Fibroblast of skin of left biceps (primary cell): ENCODE measurements around the gene PDLIM5.
"Not testable (repeated sequence)": the region's sequence is repeated elsewhere in the genome, so short reads cannot be mapped to it uniquely, and the experiment has no call there.

Experiments used
- DNase-seq, 2 experiments: peaks; one replicate each; pipeline ENCODE4 v3.0.0-alpha.2; 2013; ENCODE audit warnings: low read depth in 2 of 2

PDLIM5 gene

DNA sequence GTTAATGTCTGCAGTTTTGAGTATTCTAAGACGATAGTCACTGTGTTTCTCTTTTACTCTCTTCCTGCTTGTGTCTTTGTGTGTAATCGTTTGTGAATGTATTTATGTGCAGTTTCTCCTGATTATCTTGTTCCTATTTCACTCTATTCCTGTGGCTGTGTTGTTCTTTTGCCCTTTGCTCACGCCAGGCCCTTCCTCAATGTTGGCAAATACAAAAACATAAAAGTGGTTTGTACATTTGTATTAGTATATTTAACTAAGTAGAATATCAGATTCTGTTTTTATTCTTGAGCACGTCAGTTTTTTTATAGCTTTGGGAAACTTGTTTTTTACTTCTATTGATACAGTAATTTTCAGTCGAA lies 198.4 kb downstream of the PDLIM5 start:
- no peak for DNase-seq

DNA sequence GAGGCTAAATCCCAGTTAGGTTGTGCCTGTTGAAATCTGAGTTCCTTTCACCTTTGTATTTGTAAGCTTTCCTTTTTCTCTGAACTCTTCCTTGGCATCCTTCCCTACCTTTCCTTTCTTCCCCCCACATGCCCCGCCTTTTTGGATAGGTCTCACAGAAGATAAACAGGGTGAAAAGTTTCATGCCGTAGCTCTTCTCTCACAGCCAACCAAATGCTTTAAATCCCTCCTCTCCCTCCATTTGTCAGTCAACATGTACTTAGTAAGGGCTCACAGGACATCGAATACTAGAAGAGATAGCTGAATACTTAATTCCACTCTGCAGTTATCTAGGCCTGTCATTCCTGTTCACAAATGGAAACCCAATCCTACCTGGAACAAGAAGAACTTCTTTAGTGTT lies 198.9 kb downstream of the PDLIM5 start:
- DNase-seq = no peak

DNA sequence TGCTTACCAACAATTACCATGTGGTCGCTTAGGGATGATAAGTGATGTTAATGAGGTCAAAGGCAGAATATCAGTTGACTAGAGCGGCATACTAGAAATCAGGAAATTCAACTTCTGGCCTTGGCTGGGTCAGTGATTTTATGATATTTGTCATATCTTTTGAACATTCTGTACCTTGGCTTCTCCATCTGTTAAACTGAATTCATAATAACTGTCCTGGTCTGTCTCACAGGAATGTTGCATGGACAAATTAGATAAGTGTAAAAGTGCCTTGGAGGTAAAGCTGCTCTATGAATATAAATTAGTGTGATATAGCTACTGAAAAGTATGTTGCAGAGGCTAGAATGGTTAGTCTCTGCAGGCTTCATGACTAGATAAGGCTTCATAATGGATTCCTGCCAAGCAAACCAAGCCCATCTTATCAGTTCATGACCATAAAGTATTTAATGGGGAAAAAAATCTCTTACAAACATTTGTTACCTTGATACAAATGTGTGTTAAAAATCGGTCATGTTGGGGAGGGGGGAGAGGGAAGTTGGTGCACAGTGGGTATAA lies 201.4 kb downstream of the PDLIM5 start:
- no peak for DNase-seq

DNA sequence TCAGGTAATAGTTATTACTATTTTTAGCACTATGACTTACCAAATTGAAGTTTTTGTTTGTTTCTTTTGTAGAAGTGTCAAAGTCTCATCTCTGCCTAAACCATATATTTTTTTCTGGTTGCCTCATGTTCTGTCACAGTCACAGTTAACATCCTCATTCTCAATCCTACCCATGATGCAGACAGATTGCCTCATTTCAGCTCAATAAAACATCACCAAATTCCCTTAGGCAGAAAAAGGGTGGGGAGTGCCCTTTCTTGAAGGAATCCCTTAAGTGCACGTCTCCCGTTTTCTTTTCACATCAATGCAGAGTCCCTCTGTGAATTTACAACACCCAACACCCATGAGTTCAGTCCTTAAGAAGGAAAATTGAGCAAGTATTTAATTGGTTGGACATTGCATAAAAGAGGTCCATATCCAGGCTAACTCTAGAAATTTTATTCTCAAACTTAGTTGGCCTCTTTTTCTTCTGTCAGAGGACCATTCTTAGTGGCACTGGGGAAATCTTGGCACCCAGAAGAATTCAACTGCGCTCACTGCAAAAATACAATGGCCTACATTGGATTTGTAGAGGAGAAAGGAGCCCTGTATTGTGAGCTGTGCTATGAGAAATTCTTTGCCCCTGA lies 202.4 kb downstream of the PDLIM5 start:
- no peak for DNase-seq

DNA sequence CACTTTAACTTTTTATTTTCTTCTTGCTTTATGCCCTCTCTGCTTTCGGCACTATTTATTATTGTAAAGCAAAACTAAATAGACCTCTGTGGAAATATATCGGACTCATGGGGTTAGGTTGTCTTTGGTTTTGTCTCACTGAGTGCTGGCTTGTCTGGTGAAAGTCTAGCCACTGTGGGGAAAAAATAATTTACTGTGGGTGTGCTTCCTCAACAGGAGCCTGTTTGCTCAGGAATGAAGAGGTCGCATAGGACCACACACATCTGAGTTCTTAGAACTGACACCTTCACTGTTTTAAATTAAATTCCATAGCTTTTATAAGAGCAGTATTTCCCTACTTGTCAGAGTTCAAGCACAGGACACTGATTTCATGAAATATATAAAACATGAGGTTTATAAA lies 203.0 kb downstream of the PDLIM5 start:
- DNase-seq = no peak

DNA sequence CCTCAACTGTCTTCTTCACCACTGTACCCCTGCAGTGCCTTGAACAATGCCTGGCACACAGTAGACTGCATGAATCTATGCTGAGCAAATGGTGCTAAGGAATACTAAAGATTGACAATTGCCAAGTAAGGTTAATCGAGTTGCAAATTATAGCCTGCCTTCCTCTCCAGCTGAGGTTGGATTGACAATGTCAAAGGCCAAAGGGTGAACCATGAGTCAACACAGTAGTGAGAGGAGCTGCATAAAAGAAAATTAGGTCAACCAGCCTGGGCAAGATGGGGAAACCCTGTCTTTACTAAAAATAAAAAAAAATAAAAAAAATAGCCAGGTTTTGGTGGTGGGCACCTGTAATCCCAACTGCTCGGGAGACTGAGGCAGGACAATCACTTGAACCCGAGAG lies 208.9 kb downstream of the PDLIM5 start:
- DNase-seq = no peak

DNA sequence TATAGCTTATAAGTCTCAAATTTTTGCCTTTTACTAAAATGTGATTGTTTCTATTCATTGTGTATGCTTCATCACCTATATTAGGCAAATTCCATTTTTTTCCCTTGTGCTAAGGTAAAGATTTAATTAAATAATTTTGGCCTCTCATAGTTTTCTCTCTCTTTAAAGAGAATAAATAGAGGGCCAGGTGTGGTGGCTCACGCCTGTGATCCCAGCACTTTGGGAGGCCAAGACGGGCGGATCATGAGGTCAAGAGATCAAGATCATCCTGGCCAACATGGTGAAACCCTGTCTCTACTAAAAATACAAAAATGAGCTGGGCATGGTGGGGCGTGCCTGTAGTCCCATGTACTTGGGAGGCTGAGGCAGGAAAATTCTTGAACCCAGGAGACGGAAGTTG lies 213.3 kb downstream of the PDLIM5 start:
- not testable (repeated sequence) for DNase-seq

DNA sequence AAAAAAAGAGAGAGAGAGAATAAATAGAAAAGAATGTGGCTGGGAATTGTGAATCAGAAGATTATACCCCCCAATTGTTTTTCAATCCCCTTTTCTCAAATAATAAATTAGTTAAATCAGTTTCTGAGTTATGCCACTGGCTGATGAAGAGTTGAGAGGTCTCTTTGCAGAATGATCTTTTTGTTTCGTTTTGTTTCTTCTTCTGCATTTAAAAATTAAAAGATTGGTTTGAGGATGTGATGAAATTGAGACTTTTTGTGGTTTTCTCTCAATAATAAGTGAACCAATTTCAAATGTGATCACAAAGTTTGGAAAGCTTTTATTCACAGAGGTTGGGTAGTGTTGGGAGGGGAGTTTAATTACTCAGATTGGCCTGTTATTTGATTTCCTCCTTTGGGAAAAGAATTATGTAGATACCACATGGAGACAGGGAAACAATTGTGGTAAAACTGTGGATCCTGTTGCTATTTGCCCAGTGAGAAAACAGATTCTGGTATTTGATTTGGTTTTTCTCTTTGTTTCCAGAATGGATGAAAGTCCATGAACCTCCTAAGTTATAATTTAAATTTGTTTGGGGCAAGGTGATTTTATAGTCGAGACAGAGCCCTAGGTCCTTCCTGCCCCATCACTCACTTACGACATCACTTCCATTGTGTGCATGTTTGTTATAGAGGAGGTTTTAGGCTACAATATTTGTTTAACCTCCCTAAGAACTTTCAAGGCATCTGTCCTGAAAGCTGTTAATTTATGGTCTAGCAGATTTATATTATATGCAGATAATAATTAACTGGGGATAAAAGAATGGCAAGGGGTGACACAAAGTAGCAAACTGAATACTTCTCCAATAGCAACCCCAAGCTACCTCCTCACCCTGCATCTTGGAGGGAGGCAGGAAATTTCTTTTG lies 214.0 kb downstream of the PDLIM5 start:
- no peak for DNase-seq

DNA sequence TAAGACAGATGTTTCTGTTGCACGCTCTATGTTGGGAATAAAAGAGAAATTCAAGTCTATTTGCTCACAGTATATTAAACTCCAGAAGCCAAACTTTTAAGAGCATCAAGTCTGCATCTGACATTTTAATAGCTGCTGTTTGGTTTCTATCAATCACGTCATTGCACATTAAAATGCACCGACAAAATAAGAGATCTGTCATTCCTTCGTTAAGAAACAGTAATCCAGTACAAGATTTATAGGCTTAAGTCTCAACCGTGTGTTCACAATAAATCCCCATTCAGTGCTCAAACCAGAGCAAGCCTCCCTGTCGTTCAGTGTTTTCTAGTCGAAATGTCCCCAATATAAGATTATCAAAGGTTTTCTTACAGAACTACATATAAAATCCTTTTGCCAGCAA lies 217.0 kb downstream of the PDLIM5 start:
- no peak for DNase-seq

DNA sequence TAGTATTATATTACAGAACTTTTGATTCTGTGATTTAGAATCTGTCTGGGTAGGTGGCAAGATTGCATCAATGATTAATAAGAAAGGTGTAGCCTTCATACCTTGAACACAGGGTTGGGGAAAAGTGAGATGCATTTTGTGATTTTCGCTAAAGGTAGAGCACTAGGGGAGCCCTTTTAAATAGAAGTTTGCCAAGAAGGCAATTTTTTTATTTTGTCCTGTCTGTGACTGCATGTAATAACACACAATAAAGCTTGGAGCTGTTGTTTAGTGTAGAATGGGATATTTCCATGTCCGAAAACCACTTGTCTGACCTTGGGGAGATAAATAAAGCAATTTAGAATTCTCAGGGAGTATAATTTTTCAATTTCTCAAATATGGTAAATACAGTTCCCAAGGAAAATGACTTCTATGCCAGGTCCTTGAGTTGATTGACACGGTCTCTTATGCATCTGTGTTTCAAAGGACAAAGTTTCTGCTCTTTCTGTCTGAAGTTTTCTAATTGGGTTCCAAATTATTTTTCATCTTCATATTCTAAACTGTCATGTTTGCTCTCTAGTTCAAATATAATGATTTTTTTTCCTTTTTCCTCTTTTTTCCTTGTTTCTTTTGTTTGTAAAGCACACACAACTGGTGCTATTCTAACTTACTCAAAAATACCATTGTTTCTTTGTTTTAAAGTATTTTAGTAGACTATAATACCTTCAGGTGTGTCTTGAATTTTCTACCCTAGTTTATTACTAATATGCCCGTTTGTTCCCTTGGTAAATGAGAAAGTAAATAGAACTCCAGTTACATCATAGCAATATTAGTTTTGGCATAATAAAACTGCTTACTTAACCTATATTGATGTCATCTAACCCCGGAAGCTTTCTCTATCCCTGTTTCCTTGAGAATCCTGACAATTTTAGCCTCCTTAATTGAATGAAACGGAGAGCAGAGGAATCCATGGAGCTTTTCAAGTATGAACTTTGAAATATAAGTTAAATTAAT lies 218.2 kb downstream of the PDLIM5 start:
- DNase-seq = no peak

DNA sequence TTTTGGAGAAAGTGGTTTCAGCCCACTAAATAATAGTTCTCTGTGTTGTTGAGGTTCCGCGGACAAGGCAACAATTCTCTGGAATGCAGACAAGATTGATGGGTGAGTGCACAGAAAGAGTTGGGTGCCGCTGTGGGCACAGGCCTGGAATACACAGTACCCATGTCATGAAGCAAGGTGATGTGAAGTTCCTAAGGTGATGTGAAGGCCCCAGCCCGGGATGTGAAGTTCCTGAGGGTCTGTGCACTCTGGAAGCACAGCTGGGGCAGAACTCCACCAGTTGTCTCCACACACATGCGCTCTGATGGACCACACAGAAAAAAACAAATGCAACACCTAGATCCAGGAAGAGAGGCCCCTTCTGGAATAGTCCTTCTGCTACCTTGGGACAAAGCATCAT lies 219.4 kb downstream of the PDLIM5 start:
- DNase-seq = no peak

DNA sequence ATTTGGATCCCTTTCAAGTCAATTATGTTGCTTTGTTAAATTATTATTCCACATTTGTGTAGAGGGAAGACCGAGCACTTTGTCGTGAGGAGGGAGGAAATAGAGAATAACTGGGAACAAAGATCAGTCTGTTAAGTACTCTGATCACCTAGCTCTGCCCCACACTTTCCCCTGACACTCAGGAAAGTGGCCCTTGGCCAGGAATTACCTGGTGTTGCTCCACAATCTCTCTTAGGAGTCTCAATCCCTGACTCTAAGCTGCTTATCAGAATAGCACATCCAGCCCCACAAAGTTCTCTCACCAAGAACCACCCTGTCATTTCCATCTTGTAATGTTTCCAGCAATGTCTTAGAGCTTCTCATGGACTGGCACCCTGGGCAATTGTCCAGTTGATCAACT lies 222.2 kb downstream of the PDLIM5 start:
- DNase-seq = no peak

DNA sequence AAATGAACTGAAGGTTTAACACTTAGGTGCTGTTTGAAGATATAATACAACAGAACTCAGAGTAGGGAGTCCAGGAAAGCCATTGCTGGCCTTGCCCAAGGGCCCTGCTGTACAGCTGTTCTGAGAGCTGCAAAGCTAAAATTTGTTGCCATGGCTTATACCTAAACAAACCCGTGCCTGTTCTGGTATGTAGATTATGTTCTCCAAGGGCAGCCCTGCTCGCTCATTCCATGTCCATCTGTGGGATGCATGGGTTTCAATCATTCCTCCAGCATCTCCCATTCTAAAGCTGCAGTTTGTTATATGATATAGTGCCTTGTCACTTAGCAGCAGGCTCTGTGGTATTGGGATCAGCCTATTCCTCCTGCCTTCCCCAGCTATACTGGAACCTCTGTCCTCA lies 225.2 kb downstream of the PDLIM5 start:
- DNase-seq = no peak

DNA sequence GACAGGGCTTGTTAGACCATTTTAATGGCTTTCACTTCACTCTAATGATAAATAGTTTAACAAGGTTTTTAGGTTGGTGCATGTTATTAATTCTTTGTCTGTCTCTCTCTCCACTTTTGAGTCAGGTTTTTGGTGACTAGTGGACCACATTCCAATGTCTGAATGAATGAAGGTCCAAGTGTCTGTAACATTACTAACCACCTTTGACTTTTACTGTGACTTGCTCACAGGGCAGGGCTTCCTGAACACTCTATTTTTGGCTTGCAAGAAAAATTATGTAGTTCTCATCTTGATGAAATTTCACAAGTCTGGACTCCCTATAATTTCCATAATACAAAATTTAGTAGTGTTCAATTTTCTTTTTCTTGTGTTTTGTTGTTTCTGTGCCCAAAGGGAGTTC lies 227.2 kb downstream of the PDLIM5 start:
- DNase-seq = no peak

DNA sequence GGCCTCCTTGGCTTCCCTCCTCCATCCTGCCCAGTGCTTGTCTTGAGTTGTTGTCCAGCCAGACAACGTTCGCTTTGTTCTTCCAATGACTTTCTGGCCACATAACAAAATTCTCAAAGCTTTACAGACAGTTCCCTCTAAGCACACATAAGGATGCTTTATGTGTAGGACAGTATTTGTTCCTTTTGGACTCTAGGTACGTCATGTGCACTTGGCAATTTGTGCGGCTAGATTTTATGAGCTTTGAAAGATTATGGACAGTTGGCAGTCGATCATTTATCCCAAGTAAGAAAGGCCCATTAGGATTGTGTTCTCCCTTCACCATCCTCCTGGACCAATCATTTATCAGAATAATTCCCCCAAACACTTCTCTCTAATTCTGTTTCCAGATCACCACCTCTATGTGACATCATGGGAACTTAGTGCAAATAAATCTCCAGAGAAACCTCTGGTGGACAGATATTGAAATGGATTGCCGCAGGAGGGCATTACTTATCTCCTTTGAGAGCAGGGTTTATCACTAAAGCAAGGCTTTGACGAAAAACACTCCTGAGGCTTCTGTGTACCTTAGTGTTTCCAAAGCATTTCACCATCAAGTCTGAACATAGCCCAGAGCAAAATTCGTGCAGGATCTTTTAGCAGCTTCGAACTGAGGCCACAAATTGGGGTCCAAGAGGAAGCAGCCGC lies 228.6 kb downstream of the PDLIM5 start:
- no peak for DNase-seq

DNA sequence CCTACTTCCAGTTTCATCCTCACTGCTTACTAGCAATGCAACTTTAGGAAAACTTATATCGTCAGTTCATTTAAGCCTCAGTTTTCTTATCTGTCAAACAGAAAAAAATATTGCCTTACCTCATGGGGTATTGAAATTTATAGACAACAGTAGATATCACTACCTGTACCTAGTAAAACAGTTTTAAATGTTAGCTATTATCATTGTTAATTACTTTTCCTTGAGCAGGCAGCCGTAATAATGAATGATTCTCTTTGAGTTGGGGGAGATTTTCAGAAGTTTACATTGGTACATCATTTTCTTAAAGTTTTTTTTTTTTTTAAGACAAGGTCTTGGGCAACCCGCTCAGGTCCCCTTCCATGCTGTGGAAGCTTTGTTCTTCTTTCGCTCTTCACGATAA lies 234.3 kb downstream of the PDLIM5 start:
- DNase-seq = no peak

DNA sequence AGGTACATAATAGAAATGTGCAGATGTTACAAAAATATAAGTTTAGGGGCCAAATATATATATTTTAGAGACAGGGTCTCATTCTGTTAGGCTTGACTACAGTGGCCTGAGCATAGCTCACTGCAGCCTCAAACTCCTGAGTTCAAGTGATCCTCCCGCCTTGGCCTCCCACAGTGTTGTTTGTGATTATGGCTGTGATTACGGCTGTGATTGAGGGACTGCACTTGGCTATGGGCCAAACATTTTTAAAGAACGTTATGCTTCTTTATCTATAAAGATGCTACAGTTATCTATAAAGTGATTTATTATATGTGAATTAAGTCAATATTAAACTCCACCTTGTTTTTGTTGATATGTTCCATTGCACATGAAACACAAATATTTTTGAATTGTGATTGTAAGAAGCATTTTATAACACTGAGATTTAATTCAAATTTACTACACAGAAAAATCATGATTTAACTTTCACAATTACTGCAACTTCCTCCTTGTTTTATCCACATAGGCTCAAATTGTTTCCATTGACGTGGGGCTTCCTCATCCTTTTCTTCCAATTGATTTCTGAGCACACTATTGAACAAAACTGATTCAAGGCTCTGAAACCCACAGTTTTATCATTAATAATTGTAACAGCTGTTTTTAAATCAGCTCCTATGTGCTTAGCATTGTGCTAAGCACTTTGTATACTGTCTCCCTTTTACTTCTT lies 237.6 kb downstream of the PDLIM5 start:
- DNase-seq = no peak

DNA sequence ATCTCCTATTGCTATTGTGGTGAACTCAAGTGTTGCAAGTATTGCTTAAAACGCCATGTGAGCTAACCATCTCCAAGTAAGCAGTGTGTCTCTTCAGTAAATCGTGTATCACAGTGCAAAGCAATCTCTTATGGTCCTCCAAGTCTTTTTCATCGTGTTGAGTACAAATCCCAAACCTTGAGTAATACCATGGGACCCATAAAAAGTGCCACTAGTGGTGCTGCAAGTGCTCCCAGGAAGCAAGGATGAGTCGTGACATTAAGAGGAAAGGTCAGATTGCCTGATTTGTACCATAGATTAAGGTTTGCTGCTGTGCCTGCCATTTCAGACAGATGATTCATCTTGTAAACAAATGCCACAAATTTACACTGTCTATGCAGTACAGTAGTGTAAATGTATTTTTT lies 239.1 kb downstream of the PDLIM5 start:
- DNase-seq = no peak

DNA sequence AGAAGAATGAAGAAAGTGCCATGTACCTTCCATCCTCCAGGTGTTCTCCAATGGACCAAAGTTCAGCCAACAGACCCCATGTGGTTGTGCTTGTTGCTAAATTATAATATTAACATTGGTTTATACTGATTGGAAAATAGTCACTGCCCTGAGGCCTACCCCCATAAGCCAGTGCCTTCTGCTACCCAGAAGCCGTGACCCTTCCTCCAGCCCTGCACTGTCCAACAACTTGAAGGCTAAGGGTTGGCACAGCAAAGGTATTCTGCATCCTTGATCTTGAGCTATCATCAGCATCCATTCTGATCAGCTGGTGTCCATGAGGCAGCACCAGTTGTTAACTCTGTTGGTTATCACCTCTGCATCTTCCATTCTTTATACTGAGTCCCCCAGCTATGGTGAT lies 239.8 kb downstream of the PDLIM5 start:
- no peak for DNase-seq

DNA sequence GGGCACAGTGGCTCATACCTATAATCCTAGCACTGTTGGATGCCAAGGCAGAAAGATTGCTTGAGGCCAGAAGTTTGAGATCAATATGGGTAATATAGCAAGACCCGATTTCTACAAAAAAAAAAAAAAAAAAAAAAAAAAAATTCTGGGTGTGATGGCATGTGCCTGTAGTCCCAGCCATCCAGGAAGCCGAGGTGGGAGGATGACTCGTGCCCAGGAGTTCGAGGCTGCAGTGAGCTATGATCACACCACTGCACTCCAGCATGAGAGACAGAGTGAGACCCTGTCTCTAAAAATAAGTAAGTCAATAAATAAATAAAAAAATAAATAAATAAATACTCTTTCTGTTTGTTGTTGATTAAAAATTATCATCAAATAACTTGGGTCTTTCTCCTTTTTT lies 243.6 kb downstream of the PDLIM5 start:
- DNase-seq = no peak

DNA sequence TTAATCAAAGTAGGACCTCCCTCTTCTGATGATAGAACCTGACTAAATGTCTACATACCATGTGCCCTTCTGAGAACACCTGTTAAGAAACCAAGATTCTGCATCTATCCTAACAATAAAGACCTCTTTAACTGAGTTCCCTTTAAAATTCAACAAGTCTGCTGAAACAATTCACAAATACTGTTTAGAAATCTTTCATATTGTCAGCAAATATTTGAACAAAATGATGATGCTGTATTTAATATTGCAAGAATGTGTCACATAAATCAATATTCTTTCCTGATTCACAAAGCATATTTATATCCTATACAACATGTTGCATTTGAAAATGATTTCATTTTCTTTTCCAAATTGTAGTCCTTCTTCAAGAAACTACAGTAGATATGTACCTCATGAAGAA lies 246.4 kb downstream of the PDLIM5 start:
- no peak for DNase-seq
